ENCODE measurements around the gene HTATIP2. TPM values are rescaled to one million over a fixed set of nuclear protein-coding genes. Genes with fewer than 3 reads are reported as not detected.

The HTATIP2 gene
- total RNA-seq, result 54.4 and 69.8 TPM in 2 replicates

DNA sequence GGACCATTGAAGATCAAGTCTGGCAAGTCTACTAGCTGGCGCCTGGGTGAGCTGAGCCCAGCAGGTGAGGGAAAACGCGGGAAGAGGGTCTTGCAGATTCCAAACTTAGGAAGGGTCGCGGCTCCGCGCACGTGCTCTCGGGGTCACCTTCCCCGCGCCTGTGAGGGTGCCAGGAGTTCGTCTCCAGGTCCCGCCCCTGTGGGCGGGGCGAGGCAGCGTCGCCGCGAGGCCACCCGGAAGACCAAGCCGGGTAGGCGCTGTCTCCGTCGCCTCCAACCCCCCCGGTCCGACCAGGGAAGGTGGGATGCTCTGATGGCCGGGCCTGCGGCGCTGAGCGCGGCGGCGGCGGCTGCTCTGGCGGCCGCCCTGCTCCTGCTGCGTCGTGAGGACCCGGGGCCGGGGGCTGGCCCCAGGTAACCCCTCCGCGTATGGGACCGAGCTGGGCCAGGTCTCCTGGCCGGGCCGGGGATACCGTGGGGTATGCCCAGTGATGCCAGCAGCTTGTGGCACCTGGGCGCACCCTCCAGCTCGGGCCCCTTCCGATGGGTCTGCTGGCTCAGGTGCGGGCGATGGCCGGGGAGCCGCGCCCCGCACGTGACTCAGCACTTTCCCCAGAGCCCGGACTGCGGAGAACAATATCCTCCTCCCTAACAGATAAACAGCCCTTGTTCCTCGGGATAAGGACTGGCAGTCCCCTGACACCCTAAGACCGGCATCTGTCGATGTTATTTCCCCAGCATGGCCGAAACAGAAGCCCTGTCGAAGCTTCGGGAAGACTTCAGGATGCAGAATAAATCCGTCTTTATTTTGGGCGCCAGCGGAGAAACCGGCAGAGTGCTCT, at the start of gene HTATIP2:
Gene HTATIP2, plus strand, starts transcription at position 215 of the 841 bp plus-strand sequence. Its CDS starts 524 bp downstream, at position 739.

DNA sequence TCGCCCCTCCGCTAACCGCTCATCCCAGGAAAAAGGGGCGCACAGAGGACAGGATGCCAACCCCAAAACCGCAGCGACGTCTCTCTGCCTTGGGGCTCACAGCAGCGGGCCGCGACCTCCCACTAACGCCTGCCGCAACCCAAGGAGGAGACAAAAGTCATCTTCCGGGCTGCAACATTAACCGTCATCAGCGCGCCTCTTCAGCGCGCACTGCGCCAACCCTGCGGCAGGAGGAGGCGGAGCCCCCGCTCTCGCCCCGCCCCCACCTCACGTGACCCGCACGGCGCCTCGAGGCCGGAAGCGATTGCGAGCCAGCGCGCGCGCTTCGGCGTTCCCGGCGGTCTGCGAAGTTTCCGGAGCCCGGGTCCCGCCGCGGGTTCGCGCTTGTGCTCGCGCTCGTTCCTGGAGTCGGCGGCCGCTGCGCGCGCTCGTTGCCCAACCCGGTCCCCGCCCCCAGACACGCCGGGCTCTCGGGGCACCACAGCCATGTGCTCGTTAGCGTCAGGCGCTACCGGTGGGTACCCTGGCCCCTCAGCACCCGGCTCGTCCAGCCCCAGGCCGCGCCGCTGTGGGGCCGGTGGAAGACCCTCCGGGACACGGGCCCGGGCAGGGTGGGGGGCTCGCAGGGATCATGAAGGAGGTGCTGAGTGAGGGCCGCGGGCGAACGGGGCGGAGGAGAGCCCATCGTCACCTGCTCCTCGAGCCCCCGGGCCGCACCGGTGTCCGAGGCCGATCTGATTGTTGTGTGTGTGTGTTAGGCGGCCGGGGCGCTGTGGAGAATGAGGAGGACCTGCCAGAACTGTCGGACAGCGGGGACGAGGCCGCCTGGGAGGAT, 24.0 kb downstream of the HTATIP2 start, which contains the start of gene PRMT3:
Gene PRMT3, plus strand, starts transcription at position 456 of the 835 bp plus-strand sequence. Its CDS starts 31 bp downstream, at position 487.

Other genes with a start within 250 kb of the HTATIP2 start
- gene DBX1, start 203.2 kb upstream of the HTATIP2 start, total RNA-seq, result not detected in 2 replicates
- 11.4 and 16.8 TPM in 2 replicates for gene PRMT3, start 24.0 kb downstream of the HTATIP2 start, total RNA-seq
- gene SLC6A5, start 235.9 kb downstream of the HTATIP2 start, total RNA-seq, result not detected in 2 replicates